ENCODE measurements around the gene TRIM7.
"Not testable (repeated sequence)": the region's sequence is repeated elsewhere in the genome, so short reads cannot be mapped to it uniquely, and the experiment has no call there.

The TRIM7 gene

DNA sequence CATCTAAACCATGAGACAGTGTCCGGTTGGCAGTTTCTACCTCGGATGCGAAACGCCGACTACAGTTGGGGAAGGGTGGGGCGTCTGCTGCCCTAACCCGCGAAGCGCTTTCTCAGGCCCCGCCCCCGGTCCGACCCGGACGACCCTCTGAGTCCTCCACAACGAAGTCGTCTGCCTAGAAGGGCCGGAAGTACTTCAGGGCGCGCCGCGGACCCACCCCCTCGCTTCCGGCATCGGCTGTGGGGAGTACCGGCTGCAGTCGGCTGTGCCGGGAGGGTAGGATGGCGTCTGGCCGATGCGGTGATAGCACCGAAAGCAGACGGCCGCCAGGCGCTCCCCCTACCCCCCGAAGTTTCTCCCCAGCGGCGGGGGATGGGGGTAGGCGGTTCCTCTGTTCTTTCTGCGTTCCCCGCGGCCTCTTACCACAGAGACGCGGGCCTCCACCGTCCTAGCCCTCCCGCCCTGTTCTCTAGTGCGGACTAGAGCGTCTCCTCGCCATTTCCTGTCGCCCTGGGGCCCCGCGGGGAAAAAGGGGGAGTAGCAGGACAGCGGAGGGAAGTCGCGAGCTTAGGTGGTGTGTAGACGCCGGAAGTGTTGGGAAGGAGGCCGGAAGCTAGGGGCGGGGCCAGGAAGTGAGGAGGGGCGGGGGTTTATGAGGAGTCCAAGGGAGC, 18.2 kb upstream of the TRIM7 start, which contains the start of gene TRIM41:
Gene TRIM41, plus strand, starts transcription at position 224 of the 671 bp plus-strand sequence. CDS start 719 bp downstream, outside the sequence.
- Mint-ChIP-seq H3K4me1 (peaks cover 41 to 46% of the 10 kb centered on the region in 2 donors), H3K36me3 (peaks cover 14 to 33% of the 10 kb centered on the region in 2 donors), H3K9me3 (peaks cover 6% of the 10 kb centered on the region in 2 donors), H3K4me3 (peak within 1 kb of the TSS; percentile 86 to 96), H3K27me3 (peaks cover 8% of the 10 kb centered on the region in 2 donors), H3K27ac (peak within 1 kb of the TSS; percentile 100)
- peak; percentile 68 to 77 for ATAC-seq (replicated peaks)
- DNase-seq: peak; percentile 99

DNA sequence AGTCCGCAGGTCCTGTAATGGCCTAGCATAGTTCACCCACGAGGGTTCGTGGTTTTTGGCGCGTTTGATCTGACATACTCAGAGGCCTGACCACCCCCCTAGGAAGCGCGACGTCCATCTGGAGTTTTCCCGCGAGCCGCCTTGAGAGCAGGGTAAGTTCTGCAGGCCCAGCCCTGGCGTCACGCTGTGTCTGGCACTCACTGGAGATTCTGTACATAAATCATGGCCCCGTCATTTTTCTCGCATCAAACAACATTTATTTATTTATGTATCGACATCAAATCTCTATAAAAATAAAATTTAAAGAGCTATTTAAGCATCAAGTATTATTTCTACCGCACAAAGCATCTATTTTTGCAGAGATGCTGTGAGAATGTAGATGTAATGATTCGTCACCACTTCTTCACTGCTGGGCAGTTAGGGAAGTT, 17.6 kb upstream of the TRIM7 start:
- H3K27me3 Mint-ChIP-seq: peaks cover 8 to 10% of the 10 kb centered on the region in 2 donors
- peaks cover 14 to 36% of the 10 kb centered on the region in 2 donors for H3K36me3 Mint-ChIP-seq
- peak; percentile 6 to 9 for ATAC-seq (replicated peaks)
- DNase-seq: no peak
- peak overlapping the region; percentile 86 to 96 for H3K4me3 Mint-ChIP-seq
- H3K4me1 Mint-ChIP-seq: peaks cover 47 to 49% of the 10 kb centered on the region in 2 donors
- peaks cover 6% of the 10 kb centered on the region in 2 donors for H3K9me3 Mint-ChIP-seq
- peak overlapping the region; percentile 100 for H3K27ac Mint-ChIP-seq

DNA sequence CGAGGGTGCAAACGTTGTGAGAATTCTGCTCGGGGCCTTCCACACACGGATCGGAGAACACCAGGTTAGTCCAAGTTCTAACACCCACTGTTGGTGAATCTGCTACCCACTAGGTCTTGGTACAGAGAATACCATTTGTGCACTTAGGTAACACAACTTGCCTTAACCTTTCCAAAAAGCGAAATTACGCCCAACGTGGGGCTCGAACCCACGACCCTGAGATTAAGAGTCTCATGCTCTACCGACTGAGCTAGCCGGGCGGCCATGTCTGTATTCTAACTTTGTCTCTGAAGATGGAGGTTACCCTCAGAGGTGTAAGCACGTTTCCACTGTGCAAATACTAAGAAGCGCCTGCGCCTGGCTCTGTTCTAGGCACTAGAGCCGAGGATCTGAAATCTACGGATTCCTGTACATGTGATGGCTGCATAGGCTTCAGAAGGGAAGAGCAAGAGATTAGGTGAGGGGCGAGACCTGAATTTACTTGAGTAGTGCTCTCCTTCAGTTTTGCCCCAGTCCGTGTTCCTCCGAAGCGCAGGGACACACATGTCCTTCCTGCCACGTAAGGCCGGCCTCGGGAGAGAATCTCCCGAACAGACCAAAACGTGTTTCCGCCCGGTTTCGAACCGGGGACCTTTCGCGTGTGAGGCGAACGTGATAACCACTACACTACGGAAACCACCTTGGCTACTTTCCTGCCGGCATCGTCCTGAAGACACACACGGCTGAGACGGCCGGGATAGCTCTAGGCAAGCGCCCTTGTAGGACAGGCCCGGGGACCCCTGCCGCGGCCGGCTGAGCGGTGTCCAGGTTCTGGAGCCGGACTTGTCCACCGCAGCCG, 17.0 kb upstream of the TRIM7 start:
- Mint-ChIP-seq H3K36me3 (peaks cover 14 to 36% of the 10 kb centered on the region in 2 donors), H3K27ac (peak overlapping the region; percentile 100), H3K9me3 (peaks cover 6% of the 10 kb centered on the region in 2 donors), H3K27me3 (peaks cover 8 to 10% of the 10 kb centered on the region in 2 donors), H3K4me1 (peaks cover 51 to 55% of the 10 kb centered on the region in 2 donors), H3K4me3 (peak overlapping the region; percentile 86 to 96)
- peak; percentile 94 for DNase-seq
- ATAC-seq (replicated peaks): peak; percentile 47 to 48

DNA sequence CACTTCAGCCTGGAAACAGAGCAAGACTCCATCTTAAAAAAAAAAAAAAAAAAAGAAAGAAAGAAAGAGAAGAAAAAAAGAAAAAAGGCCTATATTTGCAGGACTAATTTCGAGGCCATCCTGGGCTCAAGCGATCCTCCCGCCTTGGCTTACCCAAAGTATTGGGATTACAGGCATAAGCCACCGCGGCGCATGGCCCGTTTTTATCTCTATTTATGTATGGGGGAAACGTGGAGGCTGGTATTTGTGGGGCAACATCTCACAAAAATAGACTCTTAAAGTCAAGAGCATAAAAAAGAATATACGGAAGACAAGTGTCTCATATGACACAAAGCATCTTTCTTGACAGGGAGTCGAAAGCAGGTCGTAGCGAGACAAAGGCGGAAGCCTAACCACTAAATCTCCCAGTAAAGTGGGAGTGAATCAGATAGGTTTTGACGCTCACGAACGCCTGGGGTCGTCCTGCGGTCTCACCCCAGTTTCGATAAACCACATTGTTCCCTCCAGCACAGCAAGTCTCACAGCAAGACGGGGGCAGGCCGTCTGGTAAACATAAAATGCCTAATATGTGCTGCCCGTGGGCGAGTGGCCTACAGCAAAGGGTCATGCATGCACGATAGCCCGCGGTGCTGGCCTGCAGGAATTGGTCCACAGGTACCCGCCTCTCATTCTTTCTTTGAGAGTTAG, 16.3 kb upstream of the TRIM7 start:
- ATAC-seq (replicated peaks): no peak
- H3K36me3 Mint-ChIP-seq: peaks cover 14 to 36% of the 10 kb centered on the region in 2 donors

GRCh38 chr5:181220178-181220515, 15.2 kb upstream of the TRIM7 start:
- Mint-ChIP-seq H3K27ac (peak overlapping the region; percentile 73), H3K4me1 (peaks cover 54 to 57% of the 10 kb centered on the region in 2 donors), H3K4me3 (peak overlapping the region; percentile 27 to 45), H3K27me3 (peaks cover 8 to 10% of the 10 kb centered on the region in 2 donors), H3K9me3 (peaks cover 6% of the 10 kb centered on the region in 2 donors), H3K36me3 (peaks cover 14 to 33% of the 10 kb centered on the region in 2 donors)
- DNase-seq: no peak
- ATAC-seq (replicated peaks): no peak

More for the DNA sequence above, 16.3 kb upstream of the TRIM7 start:
- H3K4me1 Mint-ChIP-seq: peaks cover 54 to 59% of the 10 kb centered on the region in 2 donors
- no peak for DNase-seq
- H3K9me3 Mint-ChIP-seq: peaks cover 6% of the 10 kb centered on the region in 2 donors
- peak overlapping the region; percentile 86 to 96 for H3K4me3 Mint-ChIP-seq
- peaks cover 8 to 10% of the 10 kb centered on the region in 2 donors for H3K27me3 Mint-ChIP-seq
- H3K27ac Mint-ChIP-seq: peak overlapping the region; percentile 100

GRCh38 chr5:181219262-181220177, 14.5 kb upstream of the TRIM7 start:
- Mint-ChIP-seq H3K27me3 (peaks cover 8 to 10% of the 10 kb centered on the region in 2 donors), H3K4me3 (peak overlapping the region; percentile 45 to 57), H3K9me3 (peaks cover 6% of the 10 kb centered on the region in 2 donors), H3K27ac (peak overlapping the region; percentile 73), H3K36me3 (peaks cover 14 to 30% of the 10 kb centered on the region in 2 donors), H3K4me1 (peaks cover 51 to 52% of the 10 kb centered on the region in 2 donors)
- DNase-seq (no peak), ATAC-seq (replicated peaks) (no peak)

GRCh38 chr5:181218795-181219124, 13.8 kb upstream of the TRIM7 start:
- Mint-ChIP-seq H3K9me3 (peaks cover 6% of the 10 kb centered on the region in 2 donors), H3K27ac (peak overlapping the region; percentile 97), H3K36me3 (peaks cover 9 to 22% of the 10 kb centered on the region in 2 donors), H3K4me1 (peaks cover 44 to 45% of the 10 kb centered on the region in 2 donors), H3K27me3 (peaks cover 8 to 10% of the 10 kb centered on the region in 2 donors), H3K4me3 (peak overlapping the region; percentile 82 to 89)
- no peak for DNase-seq
- no peak for ATAC-seq (replicated peaks)

- Mint-ChIP-seq H3K4me3 (peak overlapping the region; percentile 82 to 89), H3K27me3 (peaks cover 8 to 10% of the 10 kb centered on the region in 2 donors), H3K4me1 (peaks cover 41 to 42% of the 10 kb centered on the region in 2 donors), H3K27ac (peak overlapping the region; percentile 97), H3K9me3 (peaks cover 6% of the 10 kb centered on the region in 2 donors), H3K36me3 (peaks cover 4 to 17% of the 10 kb centered on the region in 2 donors)
- ATAC-seq (replicated peaks) (peak; percentile 28 to 40), DNase-seq (no peak)
These were observed 12.7 kb upstream of the TRIM7 start for GRCh38 chr5:181217803-181218062.

GRCh38 chr5:181217111-181217802, 12.3 kb upstream of the TRIM7 start:
- Mint-ChIP-seq H3K4me1 (peaks cover 38% of the 10 kb centered on the region in 2 donors), H3K9me3 (peaks cover 5% of the 10 kb centered on the region in 2 donors), H3K27ac (peak overlapping the region; percentile 97), H3K36me3 (peaks cover 4 to 15% of the 10 kb centered on the region in 2 donors), H3K27me3 (peaks cover 6 to 8% of the 10 kb centered on the region in 2 donors), H3K4me3 (peak overlapping the region; percentile 82 to 89)
- peak; percentile 50 for DNase-seq
- ATAC-seq (replicated peaks): peak; percentile 25 to 34

GRCh38 chr5:181215997-181216989, 11.3 kb upstream of the TRIM7 start:
- DNase-seq (no peak), ATAC-seq (replicated peaks) (no peak)
- H3K36me3 Mint-ChIP-seq: peaks cover 0 to 8% of the 10 kb centered on the region in 2 donors
- peaks cover 28 to 30% of the 10 kb centered on the region in 2 donors for H3K4me1 Mint-ChIP-seq
- H3K27ac Mint-ChIP-seq: peak overlapping the region; percentile 72
- H3K27me3 Mint-ChIP-seq: peaks cover 0 to 3% of the 10 kb centered on the region in 2 donors
- peak overlapping the region; percentile 82 for H3K4me3 Mint-ChIP-seq
- peaks cover 2 to 3% of the 10 kb centered on the region in 2 donors for H3K9me3 Mint-ChIP-seq

DNA sequence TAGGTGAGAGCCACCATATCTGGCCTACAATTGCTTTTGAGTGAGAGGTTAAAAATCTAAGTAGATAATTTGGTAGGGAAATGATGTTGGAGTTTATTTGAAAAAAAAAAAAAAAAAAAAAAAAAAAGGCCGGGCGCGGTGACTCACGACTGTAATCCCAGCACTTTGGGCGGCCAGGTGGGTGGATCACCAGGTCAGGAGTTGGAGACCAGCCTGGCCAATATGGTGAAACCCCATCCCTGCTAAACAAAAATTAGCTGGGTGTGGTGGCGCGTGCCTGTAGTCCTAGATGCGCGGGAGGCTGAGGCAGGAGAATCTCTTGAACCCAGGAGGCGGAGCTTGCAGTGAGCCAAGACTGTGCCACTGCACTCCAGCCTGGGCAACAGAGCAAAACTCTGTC, 9.3 kb upstream of the TRIM7 start:
- H3K27ac Mint-ChIP-seq: not testable (repeated sequence)

DNA sequence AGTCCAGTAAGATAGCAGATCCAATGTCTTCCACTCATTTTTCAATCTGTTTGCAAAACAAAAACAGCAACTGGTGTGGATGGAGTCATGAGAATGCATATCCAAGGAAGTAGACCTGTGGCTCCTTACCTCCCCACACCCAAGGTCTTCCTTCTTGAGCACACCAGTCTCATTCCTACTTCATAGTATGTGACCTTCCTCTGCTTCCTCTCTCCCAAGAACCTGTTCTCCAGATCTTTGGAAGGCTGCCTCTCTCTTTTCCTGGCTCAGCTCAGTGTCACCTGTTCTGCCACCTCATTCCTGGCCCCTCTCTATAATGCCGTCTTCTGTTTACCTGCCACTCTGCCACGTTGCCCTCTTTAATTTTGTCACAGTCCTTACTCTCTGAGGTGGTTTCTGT, 7.9 kb upstream of the TRIM7 start:
- Mint-ChIP-seq H3K4me3 (no peak overlapping the region), H3K36me3 (peaks cover 0 to under 1% of the 10 kb centered on the region in 2 donors), H3K27ac (no peak overlapping the region), H3K27me3 (no peaks in the 10 kb centered on the region), H3K4me1 (peaks cover 14 to 19% of the 10 kb centered on the region in 2 donors), H3K9me3 (no peaks in the 10 kb centered on the region)
- ATAC-seq (replicated peaks): no peak
- no peak for DNase-seq

More for the DNA sequence above, 9.3 kb upstream of the TRIM7 start:
- H3K36me3 Mint-ChIP-seq; DNase-seq; H3K4me3 Mint-ChIP-seq; H3K9me3 Mint-ChIP-seq; H3K27me3 Mint-ChIP-seq; ATAC-seq (replicated peaks): not testable (repeated sequence)
- peaks cover 17 to 18% of the 10 kb centered on the region in 2 donors for H3K4me1 Mint-ChIP-seq
